C4-2B (cell line): ENCODE measurements around the gene FHAD1.

Experiments used
- ZFX ChIP-seq: fragments of 450-650 bp; IDR thresholded peaks from 2 replicates; pipeline ENCODE4 v1.6.1; 2017
- TF ChIP-seq, protein P1 (sequence below): fragments of 450-650 bp; conservative IDR thresholded peaks from 2 replicates; pipeline ENCODE4 v1.5.1; 2017; ENCODE audit warnings: mild to moderate bottlenecking

DNA sequence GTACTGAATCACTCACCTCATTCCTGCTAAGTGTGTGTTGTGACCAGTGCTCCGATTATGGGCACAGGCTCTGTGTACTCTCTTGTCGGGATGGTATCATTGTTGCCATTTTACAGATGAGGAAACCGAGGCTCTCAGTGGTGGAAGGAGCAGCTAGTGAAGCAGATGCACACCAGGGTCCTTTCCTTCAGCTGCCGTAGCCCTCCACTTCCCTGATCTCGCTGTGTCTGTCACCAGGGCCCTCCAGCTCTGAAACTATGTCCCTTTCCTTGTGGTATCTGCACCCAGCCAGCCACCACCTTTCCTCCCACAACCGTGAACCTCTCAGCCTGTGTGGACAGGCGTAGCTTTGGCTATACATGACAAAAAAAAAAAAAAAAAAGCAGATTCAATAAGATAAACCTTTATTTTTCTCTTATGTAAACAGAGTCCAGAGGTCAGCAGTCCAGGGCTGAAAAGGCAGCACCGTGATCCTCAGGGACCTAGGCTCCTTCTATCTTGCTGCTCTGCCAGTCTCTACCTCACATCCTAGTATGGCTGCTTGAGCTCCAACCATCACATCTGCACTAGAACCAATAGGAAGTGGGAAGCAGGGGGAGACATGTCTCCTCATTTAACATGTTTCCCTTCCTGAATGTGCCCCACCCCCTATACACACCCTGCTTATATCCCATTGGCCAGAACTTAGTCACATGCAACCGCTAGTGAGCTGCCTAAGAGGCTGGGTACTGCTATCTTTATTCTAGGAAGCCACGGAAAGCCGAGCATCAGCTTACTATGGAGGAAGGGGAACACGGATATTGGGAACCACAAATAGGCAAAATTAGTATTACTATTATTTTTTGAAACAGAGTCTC lies 49.2 kb upstream of the FHAD1 start:
- TF ChIP-seq, protein P1, sequence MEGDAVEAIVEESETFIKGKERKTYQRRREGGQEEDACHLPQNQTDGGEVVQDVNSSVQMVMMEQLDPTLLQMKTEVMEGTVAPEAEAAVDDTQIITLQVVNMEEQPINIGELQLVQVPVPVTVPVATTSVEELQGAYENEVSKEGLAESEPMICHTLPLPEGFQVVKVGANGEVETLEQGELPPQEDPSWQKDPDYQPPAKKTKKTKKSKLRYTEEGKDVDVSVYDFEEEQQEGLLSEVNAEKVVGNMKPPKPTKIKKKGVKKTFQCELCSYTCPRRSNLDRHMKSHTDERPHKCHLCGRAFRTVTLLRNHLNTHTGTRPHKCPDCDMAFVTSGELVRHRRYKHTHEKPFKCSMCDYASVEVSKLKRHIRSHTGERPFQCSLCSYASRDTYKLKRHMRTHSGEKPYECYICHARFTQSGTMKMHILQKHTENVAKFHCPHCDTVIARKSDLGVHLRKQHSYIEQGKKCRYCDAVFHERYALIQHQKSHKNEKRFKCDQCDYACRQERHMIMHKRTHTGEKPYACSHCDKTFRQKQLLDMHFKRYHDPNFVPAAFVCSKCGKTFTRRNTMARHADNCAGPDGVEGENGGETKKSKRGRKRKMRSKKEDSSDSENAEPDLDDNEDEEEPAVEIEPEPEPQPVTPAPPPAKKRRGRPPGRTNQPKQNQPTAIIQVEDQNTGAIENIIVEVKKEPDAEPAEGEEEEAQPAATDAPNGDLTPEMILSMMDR = no peak
- TF ChIP-seq ZFX = no peak
